OCI-LY1 (cell line): ENCODE data around the gene FIGLA.

Experiments
- EZH2 ChIP-seq: fragments of 200-600 bp; sonication (generic), shearing (Covaris generic); IDR thresholded peaks from 2 replicates; pipeline ENCODE4 v1.8.0; 2017; ENCODE audit warnings: borderline replicate concordance, mixed run types, mild to moderate bottlenecking, antibody characterized with exemption, low read length, moderate library complexity, mixed read lengths
- TF ChIP-seq, protein P1 (sequence below): fragments of 200-600 bp; sonication (generic), shearing (Covaris generic); IDR thresholded peaks from 2 replicates; pipeline ENCODE4 v1.5.1; 2017; ENCODE audit warnings: mild to moderate bottlenecking, antibody characterized with exemption, low read length, moderate library complexity, mixed read lengths

DNA sequence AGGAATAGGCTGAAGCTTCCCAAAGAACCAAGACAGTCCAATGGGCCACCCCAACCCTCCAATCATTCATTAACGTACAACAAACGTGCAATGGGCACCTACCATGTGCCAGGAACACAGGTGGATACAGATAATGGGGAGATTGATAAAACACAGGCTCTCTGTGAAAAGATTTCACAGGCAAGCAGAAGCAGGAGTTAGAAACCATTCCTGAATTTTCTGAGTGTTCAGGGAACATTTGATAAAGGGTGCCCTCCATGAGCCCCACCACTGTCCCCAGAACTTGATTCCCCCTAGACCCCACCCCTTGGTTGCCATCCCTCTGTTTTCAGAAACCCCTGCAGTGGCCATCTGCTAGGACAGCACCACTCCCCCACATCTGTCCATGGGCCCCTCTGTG is 43.7 kb upstream of the FIGLA start:
- TF ChIP-seq, protein P1, sequence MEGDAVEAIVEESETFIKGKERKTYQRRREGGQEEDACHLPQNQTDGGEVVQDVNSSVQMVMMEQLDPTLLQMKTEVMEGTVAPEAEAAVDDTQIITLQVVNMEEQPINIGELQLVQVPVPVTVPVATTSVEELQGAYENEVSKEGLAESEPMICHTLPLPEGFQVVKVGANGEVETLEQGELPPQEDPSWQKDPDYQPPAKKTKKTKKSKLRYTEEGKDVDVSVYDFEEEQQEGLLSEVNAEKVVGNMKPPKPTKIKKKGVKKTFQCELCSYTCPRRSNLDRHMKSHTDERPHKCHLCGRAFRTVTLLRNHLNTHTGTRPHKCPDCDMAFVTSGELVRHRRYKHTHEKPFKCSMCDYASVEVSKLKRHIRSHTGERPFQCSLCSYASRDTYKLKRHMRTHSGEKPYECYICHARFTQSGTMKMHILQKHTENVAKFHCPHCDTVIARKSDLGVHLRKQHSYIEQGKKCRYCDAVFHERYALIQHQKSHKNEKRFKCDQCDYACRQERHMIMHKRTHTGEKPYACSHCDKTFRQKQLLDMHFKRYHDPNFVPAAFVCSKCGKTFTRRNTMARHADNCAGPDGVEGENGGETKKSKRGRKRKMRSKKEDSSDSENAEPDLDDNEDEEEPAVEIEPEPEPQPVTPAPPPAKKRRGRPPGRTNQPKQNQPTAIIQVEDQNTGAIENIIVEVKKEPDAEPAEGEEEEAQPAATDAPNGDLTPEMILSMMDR, result no peak
- no peak for TF ChIP-seq EZH2
